Stomach (tissue), 4 donors: Measurements from ENCODE around the gene SMARCB1.

Experiments
- EP300 ChIP-seq: sonication (generic); formaldehyde crosslinking; IDR thresholded peaks from one replicate; pipeline ENCODE4 v1.6.1; 2017; ENCODE audit warnings: antibody characterized with exemption
- POLR2A ChIP-seq, 4 donors: fragments of 450-650 bp; IDR thresholded peaks; one replicate each; pipeline ENCODE4 v1.6.1; 2016; ENCODE audit warnings: antibody characterized with exemption in 4 of 4, control low read depth in 2 of 4, mild to moderate bottlenecking in 1 of 4, moderate library complexity in 1 of 4
- TF ChIP-seq, protein P1 (sequence below), 7 experiments: fragments of 450-650 bp in 4 of 7; fragments of 200-600 bp in 3 of 7; sonication (generic) in 3 of 7; IDR thresholded peaks; one replicate each; pipeline ENCODE4 v1.5.1; 2016 to 2019; ENCODE audit warnings: antibody characterized with exemption in 7 of 7, control low read depth in 2 of 7, mild to moderate bottlenecking in 1 of 7

DNA sequence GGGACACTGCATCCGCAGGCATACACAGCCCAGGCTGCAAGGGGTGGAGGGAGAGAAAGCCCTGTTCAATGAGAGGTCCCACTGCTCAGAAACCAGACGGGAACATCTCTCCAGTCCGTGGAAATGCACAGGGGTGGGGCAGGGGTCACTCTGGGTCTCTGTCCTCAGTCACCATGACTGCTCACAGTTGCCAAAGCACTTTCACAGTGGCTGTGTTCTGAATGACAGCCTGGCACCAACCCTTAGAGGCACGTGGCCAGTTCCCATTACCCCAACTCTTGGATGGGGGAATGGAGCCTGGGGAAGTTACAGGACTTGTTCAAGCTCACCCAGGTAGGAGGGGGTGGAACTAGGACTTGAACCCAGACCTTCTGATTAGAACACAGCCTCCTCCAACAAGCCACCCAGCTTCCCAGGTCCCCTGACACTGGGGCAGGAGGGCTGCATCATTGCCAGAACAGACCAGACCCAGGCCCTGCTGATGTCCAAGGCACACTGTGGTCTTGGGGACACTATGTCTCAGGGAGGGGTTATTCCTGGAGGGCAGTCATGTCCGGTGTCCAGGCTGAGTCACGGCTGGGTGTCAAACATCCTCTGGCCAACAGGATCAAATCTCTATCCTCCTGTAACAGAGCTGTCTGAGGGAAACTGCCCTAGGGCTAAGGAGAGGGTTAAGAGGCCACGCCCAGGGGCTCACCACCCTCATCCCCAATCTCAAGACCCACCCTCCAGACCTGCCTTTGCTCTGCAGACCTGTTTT lies 44.1 kb upstream of the SMARCB1 start:
- TF ChIP-seq EP300 (no peak), POLR2A (IDR thresholded peaks at IDR 0.05) (no peak)
- TF ChIP-seq, protein P1, sequence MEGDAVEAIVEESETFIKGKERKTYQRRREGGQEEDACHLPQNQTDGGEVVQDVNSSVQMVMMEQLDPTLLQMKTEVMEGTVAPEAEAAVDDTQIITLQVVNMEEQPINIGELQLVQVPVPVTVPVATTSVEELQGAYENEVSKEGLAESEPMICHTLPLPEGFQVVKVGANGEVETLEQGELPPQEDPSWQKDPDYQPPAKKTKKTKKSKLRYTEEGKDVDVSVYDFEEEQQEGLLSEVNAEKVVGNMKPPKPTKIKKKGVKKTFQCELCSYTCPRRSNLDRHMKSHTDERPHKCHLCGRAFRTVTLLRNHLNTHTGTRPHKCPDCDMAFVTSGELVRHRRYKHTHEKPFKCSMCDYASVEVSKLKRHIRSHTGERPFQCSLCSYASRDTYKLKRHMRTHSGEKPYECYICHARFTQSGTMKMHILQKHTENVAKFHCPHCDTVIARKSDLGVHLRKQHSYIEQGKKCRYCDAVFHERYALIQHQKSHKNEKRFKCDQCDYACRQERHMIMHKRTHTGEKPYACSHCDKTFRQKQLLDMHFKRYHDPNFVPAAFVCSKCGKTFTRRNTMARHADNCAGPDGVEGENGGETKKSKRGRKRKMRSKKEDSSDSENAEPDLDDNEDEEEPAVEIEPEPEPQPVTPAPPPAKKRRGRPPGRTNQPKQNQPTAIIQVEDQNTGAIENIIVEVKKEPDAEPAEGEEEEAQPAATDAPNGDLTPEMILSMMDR (IDR thresholded peaks at IDR 0.05) = no peak
